K562 (cell line): Measurements from ENCODE around the gene NOL4L. TPM values are rescaled to one million over a fixed set of nuclear protein-coding genes. Genes with fewer than 3 reads are reported as not detected.
A peak's percentile ranks its signal among the peaks of the same experiment; 100 is the strongest.

Experiments used
- BDP1 ChIP-seq: IDR thresholded peaks from 3 replicates; pipeline ENCODE4 v1.6.1; 2011; ENCODE audit not compliant: insufficient read length, insufficient read depth
- GTF2F1 ChIP-seq: IDR thresholded peaks from 2 replicates; pipeline ENCODE4 v1.6.1; 2011; ENCODE audit warnings: low read depth, low read length, improper control_type of control experiment
- JUND ChIP-seq, 2 experiments: IDR thresholded peaks; 2 replicates in 1 of 2; 3 replicates in 1 of 2; pipeline ENCODE4 v1.6.1; 2011; ENCODE audit warnings: borderline replicate concordance in 2 of 2, low read depth in 2 of 2, low read length in 2 of 2, improper control_type of control experiment in 1 of 2, missing biosample characterization in 1 of 2, missing genetic modification characterization in 1 of 2, missing genetic modification reagents in 1 of 2
- KDM1A ChIP-seq, 2 experiments: fragments of 450-650 bp; IDR thresholded peaks; 2 replicates each; pipeline ENCODE4 v1.6.1; 2016; ENCODE audit warnings: mild to moderate bottlenecking in 2 of 2
- KHSRP ChIP-seq: fragments of 450-650 bp; IDR thresholded peaks from 2 replicates; pipeline ENCODE4 v1.6.1; 2017
- MTA1 ChIP-seq: fragments of 450-650 bp; IDR thresholded peaks from 2 replicates; pipeline ENCODE4 v1.6.1; 2017; ENCODE audit warnings: borderline replicate concordance
- PURB ChIP-seq: sonication (generic); formaldehyde crosslinking; IDR thresholded peaks from 2 replicates; pipeline ENCODE4 v1.9.0; 2021; ENCODE audit warnings: low read depth, mild to moderate bottlenecking, missing genetic modification reagents
- RBM15 ChIP-seq: fragments of 200-400 bp; formaldehyde crosslinking; IDR thresholded peaks from 2 replicates; pipeline ENCODE4 v1.6.1; 2018; ENCODE audit warnings: mild to moderate bottlenecking, low read length, moderate library complexity; ENCODE audit not compliant: insufficient read depth
- SIX5 ChIP-seq, 2 experiments: IDR thresholded peaks; 2 replicates each; pipeline ENCODE4 v1.6.1; 2011; ENCODE audit warnings: low read length in 2 of 2, borderline replicate concordance in 1 of 2, low read depth in 1 of 2, mild to moderate bottlenecking in 1 of 2, moderate library complexity in 1 of 2; ENCODE audit not compliant: insufficient read depth in 1 of 2
- SOX6 ChIP-seq: fragments of 450-650 bp; IDR thresholded peaks from 2 replicates; pipeline ENCODE4 v1.6.1; 2014; ENCODE audit warnings: mild to moderate bottlenecking
- SP1 ChIP-seq: sonication (generic); formaldehyde crosslinking; IDR thresholded peaks from 2 replicates; pipeline ENCODE4 v1.8.1; 2022; ENCODE audit warnings: mild to moderate bottlenecking, missing genetic modification reagents
- STAT5A ChIP-seq: IDR thresholded peaks from 2 replicates; pipeline ENCODE4 v1.6.1; 2012; ENCODE audit warnings: low read length, inconsistent platforms, borderline replicate concordance
- TEAD1 ChIP-seq, 2 experiments: fragments of 450-650 bp in 1 of 2; sonication (generic) in 1 of 2; formaldehyde crosslinking; IDR thresholded peaks; 2 replicates each; pipeline versions ENCODE4 v1.4.0 to v1.8.0; 2020 to 2022; ENCODE audit warnings: mild to moderate bottlenecking in 2 of 2, missing genetic modification reagents in 1 of 2
- ZBTB12 ChIP-seq: fragments of 250-450 bp; sonication (Bioruptor Pico); IDR thresholded peaks from 2 replicates; pipeline ENCODE4 v1.4.0; 2020
- ZFP1 ChIP-seq: fragments of 450-650 bp; formaldehyde crosslinking; IDR thresholded peaks from 2 replicates; pipeline ENCODE4 v1.4.0; 2020; ENCODE audit warnings: mild to moderate bottlenecking, mixed read lengths
- ZHX1 ChIP-seq: fragments of 150-350 bp; conservative IDR thresholded peaks from 2 replicates; pipeline ENCODE4 v1.6.1; 2014; ENCODE audit warnings: low read length
- ZKSCAN8 ChIP-seq: fragments of 200-800 bp; sonication (Bioruptor generic); IDR thresholded peaks from 2 replicates; pipeline ENCODE4 v1.6.1; 2016; ENCODE audit warnings: missing genetic modification characterization, missing compliant biosample characterization
- ZNF316 ChIP-seq: fragments of 450-650 bp; IDR thresholded peaks from 2 replicates; pipeline ENCODE4 v1.6.1; 2016
- ZNF41 ChIP-seq: fragments of 250-450 bp; sonication (Bioruptor Pico); conservative IDR thresholded peaks from 2 replicates; pipeline ENCODE4 v1.4.0; 2020; ENCODE audit warnings: mild to moderate bottlenecking
- ZNF609 ChIP-seq: sonication (generic); formaldehyde crosslinking; IDR thresholded peaks from 2 replicates; pipeline ENCODE4 v1.8.1; 2023; ENCODE audit warnings: missing genetic modification reagents, mild to moderate bottlenecking, borderline replicate concordance
- polyA plus RNA-seq, 8 experiments: library from polyadenylated mRNA; depleted of rRNA in 4 of 8; stranded (reverse) in 5 of 8; unstranded in 3 of 8; fragments of >200 nt; fragmentation: Nextera tagmentation in 2 of 8; fragmentation: Illumina TruSeq in 1 of 8; extraction: Ambion mirVana in 2 of 8; extraction: Trizol in 1 of 8; gene quantifications; 2 replicates each; pipeline versions ENCODE4 v1.2.1 to v1.2.3, GENCODE V29; 2011 to 2014; ENCODE audit warnings: inconsistent platforms in 1 of 8, missing spikeins in 1 of 8
- total RNA-seq, 7 experiments: library from RNA; depleted of rRNA in 6 of 7; stranded (reverse); fragments of >200 nt in 6 of 7; fragmentation: Illumina TruSeq in 2 of 7; extraction: Trizol in 2 of 7; gene quantifications; 2 replicates each; pipeline versions ENCODE4 v1.2.1 to v1.2.3, GENCODE V29; 2011 to 2021; ENCODE audit warnings: low replicate concordance in 1 of 7

The NOL4L gene
- total and polyA plus RNA-seq, 9 of the 15 experiments (the other 6 are each of a cell fraction or from before 2014, with no cell fraction given): 5.1 to 36.2 (median 13.6) TPM

- TF ChIP-seq TEAD1 (CRISPR knock-in tag; IDR thresholded peaks at IDR 0.05) (peak; percentile 65 to 72; a peak in 2 of 4 replicates), KDM1A (IDR thresholded peaks at IDR 0.05) (peak; percentile 98), ZNF41 (no peak), ZKSCAN8 (CRISPR knock-in tag) (no peak), GTF2F1 (no peak), ZNF316 (no peak), SP1 (CRISPR knock-in tag) (no peak), ZBTB12 (CRISPR knock-in tag) (no peak), ZNF609 (CRISPR knock-in tag) (no peak), SOX6 (peak; percentile 78), JUND (IDR thresholded peaks at IDR 0.05; ENCODE audit: borderline replicate concordance, low read depth, low read length) (0 out of 2 replicates have a peak, but pooled peaks have one; percentile 8), JUND (tag; IDR thresholded peaks at IDR 0.05; ENCODE audit: borderline replicate concordance, low read depth, low read length) (peak; percentile 28; the same call in 1 of the 3 replicates), STAT5A (peak; percentile 46; the same call in 1 of the 2 replicates), ZFP1 (CRISPR knock-in tag) (no peak), PURB (CRISPR knock-in tag) (no peak), RBM15 (no peak), SIX5 (IDR thresholded peaks at IDR 0.05; ENCODE audit: borderline replicate concordance in 1 of 2, insufficient read depth in 1 of 2, low read depth in 1 of 2, low read length in 2 of 2) (no peak), MTA1 (0 out of 2 replicates have a peak, but pooled peaks have one; percentile 79), KHSRP (no peak), ZHX1 (no peak), BDP1 (no peak)
These were observed 74.4 kb downstream of the NOL4L start (continued) for GRCh38 chr20:32510601-32511357.
